Fibroblast of skin of left quadriceps (primary cell): Measurements from ENCODE around the gene HEPACAM2.
A peak's percentile ranks its signal among the peaks of the same experiment; 100 is the strongest.

Experiments
- DNase-seq, 2 experiments: peaks; one replicate each; pipeline ENCODE4 v3.0.0-alpha.2; 2013; ENCODE audit warnings: low read depth in 2 of 2

HEPACAM2 gene

DNA sequence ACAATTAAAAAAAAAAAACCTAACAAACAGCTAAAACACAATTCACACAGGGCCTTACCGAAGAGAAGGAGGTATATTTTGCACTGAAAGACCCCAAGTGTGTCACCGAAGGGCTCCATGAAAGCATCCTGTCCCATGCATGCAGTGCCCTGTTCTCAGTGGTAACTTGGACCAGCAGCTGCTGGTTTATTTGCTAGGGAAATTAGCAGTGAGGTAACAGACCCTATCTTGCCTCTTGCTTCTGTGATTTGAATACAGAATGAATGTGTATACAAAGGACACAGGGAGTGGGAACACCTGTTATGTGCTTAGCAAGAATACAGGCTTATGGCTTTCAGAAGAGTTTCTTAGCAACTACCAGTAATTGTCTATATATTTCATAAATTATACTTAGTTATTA lies at the start of gene HEPACAM2:
TSS of gene HEPACAM2 (minus strand) at position 160 of the 400 bp plus-strand sequence.
- no peak for DNase-seq

DNA sequence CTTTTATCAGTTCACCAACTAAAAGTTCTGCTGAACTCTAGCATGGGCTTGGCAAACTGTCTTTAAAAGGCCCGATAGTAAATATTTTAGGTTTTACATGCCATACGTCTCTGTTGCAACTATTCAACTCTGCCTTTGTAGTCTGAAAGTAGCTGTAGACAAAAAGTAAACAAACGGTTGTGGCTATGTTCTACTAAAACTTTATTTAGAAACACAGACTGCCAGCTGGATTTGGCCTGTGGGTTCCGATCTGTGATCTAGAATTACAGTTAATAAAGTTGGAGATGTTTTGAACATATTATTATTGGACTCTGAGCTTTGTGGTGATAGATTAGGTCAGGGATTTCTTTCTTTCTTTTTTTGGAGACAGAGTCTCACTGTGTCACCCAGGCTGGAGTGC lies 39.0 kb upstream of the HEPACAM2 start:
- DNase-seq = no peak

DNA sequence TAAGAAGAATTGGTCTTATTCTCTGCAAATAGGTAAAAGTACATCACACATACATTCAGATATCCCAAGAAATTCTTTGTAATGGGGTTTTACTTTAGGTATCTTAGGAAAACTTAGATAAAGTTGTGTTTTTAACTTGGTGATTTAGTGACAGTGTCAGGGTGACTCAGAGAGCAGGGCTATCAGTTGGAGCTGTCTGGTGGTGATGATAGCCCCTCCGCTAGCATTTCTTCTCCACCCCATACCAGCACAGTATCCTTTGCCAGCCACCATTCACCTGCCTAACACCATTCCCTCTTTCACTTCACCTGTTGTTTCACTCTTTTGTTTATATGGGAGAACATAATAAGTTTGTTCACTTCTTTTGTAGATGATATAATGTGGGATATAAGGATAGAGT lies 36.3 kb upstream of the HEPACAM2 start:
- no peak for DNase-seq

DNA sequence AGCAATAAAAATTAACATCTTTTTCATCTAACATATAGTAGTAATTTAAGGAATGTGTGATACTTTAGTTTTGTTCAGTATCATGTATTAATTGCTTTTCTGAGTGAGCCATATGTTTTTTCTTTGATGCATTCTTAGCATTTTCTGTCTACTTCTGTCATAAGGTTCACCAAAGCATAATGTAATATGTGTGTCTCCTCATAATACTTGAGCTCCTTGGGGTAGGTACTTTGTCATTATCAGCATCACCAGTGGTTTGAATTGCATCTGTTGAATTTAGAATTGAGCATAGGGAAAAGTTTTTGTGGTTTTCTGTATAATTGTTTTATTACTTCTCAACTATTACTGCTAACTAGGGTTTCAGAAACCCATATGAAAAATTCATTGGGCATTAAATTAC lies 32.4 kb upstream of the HEPACAM2 start:
- peak in 1 of 2 experiments; percentile 32 for DNase-seq

DNA sequence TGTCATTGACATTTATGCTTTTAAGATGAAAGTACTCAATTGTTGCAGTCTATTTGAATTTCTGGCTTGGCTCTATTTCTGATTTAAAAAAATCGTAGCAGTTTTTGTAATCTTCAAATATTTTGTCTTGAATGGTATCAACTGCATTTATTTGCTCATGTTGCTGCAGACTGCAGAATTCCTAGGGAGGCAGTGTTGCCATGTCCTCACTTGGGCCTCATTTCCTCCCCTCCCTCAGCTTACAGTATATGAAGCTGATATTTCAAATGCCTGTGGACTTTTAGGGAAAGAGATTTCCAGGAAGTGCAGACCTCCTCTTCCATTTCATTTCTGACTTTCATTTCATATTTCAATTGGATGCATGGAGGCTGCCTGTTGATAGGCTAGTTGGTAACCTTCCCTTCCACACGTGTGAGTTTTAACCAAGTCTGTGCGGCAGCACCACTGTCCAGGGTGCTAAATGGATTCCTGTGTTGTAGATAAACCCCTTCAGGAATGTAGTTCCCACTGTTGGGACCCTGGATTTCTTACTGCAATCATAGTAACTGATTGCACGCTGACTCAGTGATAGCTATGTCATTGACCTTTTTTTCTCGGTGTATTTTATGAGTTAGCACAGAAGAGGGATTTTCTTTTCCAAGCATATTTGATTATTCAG lies 23.4 kb upstream of the HEPACAM2 start:
- peak in 1 of 2 experiments; percentile 17 for DNase-seq

DNA sequence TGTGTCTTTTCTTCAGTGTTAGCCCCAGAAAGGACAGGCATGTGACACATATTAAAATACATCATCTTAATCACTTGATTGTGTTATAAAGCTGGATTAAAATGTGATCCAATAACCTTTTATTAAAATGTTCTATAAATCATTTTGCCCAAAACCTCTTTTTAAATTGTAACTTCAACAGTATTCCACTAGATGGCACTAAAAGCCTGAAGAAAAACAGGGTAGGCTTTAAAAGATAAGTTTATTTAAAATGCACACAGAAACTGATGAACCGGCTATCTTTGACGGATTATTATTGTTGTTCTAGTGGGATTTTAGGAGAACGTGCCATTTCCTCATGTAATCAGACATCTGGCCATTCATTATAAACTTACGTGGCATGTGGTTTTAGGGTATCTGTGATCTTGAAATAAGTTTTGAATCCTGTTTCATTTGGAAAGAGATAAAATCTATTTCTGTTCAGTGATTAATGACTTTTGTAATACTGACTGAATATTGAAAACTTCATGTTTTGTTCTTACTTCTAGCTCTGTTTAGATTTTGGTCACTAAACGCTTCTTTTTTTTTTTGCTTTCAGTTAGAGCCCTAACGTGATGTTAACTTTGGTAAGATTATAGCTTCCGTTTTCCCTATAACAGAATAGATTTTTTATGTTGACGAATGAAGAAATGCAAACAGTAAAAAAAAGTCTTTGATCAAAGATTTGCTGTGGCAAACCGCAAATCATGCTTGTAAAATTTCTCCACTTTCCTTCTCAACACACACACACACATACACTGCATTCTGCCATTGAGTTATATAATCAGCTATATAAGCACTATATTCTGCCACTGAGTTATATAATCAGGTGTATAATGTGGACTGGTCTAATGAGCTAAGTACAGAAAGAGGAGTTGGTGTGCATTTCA lies 19.5 kb upstream of the HEPACAM2 start:
- DNase-seq = peak in 1 of 2 experiments; percentile 24

DNA sequence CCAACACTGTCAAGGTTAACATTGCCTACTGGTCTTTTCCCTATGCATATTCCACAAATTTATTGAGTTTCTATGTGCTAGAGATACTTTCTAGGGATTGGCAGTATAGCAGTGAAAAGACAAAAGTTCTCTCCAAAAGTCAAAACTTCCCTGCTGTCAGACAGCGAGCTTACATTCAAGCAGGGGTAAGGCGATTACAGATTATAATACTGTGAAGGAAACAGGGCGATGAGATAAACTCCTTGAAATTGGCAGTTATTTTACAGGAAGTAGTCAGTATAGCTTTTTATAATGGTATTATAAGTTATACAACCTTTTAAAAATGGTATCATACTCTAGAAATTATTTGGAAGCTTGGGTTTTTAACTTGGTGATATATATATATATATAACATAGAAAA lies 15.8 kb upstream of the HEPACAM2 start:
- DNase-seq = no peak

DNA sequence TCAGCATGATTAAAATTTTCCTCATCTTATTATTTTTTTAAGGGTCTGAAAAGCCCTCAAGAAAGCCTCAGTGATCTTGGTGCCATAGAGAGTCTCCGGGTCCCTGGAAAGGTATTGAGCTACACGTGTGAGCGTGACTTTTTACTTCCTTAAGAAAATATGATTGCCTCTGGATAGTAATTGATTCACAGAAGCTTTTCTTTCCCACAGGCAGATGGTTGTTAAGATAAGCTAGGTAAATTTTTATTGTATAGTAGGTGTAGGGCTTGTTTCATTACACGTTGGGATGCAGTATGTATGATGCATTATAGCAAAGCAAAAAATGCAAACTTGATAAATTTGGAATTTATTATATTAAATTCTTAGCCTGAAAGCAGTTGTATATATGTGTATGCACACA lies 13.6 kb upstream of the HEPACAM2 start:
- DNase-seq = no peak

DNA sequence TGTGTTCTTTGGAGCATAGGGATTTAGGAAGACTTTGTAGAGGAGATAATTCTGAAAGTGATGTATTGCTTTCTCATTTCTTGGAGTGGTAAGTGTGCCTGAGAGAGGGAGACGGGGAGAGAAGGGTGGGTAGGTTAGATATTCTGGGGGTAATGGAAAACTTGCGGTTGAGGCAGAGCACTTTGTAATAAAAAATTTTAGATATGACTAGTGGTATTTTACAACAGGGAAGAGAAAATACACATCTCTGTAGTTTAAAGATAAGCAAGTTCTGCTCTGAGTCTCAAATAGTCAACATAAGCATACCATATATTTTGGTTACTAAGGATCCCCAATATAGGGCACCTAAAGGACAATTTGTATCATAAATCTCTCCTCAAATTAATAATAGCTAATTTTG lies 12.5 kb upstream of the HEPACAM2 start:
- DNase-seq = no peak

DNA sequence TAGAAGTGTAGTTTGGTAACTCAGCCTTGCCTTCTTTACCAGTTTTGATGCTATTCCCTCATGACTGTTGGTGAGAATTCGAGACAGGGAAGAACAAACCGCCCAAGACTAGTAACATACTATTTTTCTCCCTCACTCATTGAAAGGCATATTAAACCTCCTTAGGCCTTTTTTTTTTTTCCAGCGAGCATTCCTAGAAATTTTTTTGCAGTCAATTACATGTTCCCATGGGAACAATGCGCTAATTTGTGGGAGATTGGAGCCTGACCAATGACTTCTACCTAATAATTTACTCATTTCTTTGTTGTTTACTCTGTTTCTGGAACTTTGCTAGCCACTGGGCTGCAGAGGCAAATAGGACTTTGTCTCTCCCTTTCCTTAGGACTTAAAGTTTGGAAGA lies 11.9 kb upstream of the HEPACAM2 start:
- DNase-seq = no peak

DNA sequence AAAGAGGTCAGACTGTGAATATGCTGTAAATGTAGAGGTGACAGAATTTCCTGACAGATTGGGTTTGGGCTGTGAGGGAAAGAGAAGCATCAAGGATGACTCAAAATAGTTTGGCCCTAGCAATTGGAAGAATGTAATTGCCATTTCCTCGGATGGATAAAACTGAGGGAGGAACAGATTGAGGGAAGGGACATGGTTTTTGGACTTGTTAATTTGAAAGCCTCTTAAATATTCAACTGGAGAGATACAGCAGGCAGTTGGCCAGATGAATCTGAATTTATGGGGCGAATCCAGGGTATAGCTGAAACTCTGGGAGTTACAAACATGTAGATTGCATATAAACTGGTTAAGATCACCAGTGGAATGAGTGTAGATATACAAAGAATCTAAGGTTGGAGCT lies 9.3 kb upstream of the HEPACAM2 start:
- no peak for DNase-seq

DNA sequence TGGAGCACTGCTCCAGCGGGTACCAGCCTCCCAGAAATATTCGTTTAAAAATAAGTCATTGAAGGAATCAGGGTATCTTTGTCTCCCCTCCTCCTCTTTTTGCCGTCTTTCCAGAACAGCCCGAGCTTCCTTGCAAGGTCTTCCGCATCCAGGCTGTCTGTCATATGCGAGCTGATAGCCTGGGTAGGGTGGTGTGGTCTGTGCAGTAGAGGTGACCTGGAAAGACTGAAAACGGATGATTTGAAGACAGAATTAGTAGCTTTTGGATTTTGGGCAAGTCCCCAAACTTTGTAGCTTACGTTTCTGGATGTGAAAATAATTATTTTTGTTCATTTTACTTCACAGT lies 6.4 kb upstream of the HEPACAM2 start:
- no peak for DNase-seq

DNA sequence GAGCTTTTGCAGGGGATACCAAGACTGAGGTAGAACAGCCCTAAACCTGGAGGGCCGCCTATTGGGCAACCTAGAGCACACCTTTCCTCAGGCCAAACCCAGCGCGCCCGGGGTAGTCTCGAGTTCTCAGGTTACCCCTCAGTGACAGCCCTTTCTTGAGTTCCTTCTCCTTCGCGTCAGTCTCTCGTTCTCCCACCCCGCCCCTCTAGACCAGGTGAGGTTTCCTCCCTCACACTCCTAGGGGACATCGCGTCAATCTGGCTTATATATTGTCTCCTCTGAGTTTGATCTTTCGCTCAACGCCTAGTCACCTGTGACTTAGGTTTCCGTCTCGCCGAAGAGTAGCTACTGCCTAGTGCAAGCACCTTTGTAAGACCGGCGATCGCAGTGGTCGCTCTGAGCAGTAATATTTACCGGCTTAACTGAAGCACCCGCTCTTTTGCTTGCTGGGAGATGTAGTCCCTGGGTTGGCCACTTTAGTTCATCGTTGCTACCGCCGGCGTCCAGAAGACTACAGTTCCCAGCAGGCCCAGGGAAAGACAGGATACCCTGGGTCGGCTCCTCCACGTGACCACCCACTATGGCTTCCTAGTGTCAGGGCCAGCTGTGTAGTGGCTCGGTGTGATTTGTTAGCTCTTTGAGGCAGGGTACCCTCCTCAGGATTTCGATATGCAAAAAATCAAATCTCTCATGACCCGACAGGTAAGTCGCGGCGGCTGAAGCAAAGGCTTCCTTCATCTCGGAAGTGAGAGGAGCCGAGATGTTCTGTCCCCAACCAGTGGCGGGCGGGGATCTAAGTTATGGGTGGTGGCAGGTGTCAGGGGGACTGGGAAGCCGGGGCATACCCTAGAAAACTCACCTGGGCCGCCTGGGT lies 5.8 kb upstream of the HEPACAM2 start, which contains the start of gene VPS50:
TSS of gene VPS50 (plus strand) at position 568 of the 874 bp plus-strand sequence. CDS start at position 670, 102 bp downstream.
- peak; percentile 91 for DNase-seq

DNA sequence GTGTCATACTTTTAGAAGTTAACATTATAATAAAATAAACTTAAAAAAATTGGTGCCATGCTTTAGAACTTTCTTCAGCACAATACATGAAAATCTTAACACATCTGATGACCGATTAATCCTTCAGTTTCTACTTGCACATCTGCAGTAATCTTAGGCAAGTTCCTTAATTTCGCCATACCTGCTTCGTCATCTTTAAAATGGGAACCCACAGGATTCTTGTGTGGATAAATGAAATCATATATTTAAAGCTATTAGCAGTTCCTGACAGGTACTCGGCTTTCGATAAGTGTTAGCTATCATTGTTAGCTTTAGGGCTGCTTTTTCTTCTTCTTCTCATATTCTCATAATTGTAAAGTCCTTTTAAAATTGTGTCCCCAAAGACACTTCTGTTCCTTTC lies 5.0 kb upstream of the HEPACAM2 start:
- DNase-seq = no peak

DNA sequence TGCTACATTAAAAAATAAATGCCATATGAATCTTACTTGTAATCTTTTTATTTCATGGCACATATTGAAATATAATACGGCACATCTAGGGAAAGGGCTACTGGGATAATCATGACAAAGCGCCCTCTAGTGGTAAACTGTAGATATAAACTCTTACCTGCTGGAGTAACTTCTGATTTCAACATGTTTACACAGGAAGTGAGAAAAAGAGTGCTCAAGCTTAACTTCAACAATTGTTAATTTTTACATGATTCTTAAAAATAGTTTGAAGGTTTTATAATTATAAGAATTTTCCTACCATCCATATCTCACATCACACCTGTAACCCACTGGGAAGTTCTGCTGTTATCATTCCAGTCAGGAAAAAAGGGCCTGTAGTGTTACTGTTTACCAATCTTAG lies 2.0 kb upstream of the HEPACAM2 start:
- DNase-seq = peak; percentile 25 to 26

DNA sequence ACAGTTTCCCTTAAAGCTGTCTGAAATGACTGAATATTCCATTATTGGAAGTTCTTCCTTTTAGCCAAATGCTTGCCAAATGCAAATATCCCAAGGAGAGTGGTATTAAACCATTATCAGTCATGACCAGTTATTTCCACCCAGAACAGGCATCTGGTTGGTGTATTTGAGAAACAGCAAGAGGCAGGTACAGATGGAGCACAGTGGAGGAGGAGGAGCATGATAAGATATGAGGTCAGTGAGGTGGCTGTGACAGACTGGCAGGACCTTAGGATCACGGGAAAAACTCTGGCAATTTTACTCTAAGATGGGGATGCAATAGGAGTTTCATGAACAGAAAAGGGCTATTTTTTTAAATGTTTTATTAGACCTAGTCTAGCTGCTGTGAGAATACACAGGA lies 6.4 kb downstream of the HEPACAM2 start:
- no peak for DNase-seq

DNA sequence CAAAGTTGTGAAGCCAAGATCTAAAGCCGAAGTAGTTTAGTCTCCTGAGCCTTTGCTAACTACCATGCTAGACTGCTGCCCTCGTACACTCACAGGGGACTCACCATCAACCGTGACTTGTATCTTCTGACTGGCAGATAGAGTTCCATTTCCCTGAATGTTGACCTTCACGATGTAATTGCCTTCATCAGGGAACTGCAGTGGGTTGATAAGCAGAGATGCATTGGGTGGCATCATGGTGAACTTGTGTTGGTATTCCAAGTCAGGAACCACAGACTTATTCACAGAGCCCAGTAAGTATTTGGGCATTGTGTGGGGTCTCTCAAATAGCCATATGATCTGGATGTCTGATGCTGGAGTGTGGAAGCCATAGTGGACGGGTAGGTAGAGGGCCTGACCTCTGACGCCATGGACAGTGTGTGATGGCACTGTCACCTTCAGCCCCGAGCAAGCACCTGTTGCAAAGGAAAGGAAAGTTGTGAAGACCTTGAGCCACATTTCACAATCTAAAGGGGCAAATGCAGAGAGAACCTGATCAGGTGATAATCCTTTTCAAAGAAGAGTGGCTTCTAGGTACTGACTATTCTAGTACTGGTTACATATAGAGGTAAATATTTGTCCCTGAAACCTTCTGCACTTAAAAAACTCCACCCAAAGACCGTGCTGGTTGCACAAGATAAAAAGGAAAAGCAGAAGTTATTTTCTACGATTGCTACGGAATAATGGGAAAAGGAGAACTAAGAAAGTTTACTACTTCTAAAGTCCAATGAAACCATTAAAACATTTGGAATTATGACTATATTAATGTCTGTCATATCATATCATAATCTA lies 7.1 kb downstream of the HEPACAM2 start:
- no peak for DNase-seq

DNA sequence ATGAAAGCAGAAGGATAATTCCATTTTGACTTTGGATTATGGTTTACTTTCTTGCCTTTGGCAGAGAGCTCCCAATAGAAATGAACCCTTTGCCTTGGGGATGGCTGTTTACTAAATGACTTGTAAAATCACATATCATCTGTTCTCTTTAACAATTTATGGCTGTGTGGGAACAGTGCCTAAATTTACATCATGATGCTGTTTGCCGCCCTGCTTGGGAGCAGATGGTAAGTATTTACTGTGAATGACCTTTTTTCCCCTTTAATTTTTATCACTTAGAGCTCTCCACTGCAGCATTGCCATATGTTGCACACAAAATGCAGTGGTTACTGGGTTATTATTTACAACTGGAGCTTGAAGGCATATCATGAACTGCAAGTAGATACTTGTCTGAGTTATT lies 13.4 kb downstream of the HEPACAM2 start:
- DNase-seq = no peak

DNA sequence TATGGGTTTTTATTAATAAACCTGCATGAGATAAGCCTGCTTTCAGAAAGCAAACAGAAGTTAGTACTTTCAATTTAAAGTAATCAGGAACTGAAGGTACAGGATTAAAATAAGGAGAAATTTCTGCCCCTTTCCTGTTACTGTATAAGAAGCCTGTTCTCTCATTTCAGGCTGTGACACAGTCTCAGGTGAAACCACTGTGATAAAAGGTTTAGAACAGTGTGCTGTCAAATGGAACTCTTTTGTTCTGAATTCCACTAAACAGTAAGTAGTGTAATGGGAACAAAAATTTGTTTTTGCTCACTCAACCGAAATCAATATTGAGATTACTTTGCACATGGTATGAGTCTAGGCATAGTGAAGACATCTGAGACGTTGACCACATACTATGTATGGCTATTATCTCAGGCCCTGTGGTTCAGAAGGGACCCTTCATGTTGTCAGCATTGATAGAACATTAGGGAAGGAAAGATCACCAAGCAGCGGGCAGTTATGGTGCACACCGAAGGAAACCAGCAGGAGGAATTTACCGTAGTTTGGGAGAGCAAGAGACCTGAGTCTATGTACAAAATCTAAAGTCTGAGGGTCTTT lies 14.9 kb downstream of the HEPACAM2 start:
- no peak for DNase-seq

DNA sequence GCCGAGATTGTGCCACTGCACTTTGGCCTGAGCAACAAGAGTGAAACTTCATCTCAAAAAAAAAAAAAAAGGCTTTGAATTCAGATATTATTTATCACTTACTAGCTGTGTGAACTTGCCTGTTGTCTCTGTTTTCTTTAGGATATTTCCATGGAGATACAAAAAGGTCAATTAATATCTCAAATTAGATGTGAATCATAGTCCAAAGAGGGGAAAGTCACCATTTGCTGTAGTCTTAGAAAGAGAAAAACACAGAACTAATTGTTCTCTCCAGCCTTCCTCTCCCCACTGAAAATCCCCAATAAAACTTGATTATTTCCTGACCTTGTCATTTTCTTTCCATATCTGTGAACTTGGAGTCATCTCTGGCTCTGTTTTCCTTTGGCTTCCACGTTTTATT lies 21.2 kb downstream of the HEPACAM2 start:
- DNase-seq = no peak

DNA sequence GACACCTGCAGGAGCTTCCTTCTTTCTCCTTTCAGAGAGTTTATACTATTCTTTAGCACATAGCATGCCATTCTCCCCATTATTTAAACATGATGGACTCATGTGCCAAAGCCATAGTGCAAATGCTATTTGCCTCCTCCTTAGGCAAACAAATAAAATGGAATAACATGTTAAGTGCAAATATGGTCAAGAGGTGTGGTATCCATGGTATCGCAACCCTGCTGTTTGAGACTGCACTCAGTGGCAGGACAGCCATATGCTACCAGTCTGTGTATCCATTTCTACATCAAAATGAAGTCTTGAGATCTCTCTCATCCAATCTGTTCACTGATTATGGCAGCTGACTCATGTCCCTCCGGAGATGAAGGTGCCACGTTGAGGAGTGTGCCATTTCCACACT lies 22.8 kb downstream of the HEPACAM2 start:
- DNase-seq = no peak
